ENCODE measurements around the gene USP10. TPM values are rescaled to one million over a fixed set of nuclear protein-coding genes. Genes with fewer than 3 reads are reported as not detected.

Gene USP10
- polyA plus RNA-seq, 1 experiment: 55.1 TPM

DNA sequence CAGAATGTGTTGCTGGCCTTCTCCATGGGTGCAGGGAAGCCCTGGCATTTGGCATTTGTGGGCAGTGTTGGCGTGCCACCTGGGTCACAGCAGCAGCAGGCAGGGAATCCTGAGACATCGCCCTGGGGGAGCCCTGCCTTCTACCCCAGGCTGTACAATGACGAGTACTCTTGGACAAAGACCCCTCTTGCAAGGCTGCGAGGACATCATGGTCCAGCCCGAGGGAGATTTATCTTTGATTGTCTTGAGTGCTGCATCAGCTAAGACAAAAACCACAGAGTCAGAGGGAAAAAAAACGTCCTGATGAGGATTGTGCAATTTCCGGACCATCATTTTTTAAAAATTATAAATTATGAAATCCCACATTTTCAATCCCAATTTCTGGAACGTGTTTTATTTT lies 123.7 kb downstream of the USP10 start:
- no peaks in the 10 kb centered on the region for H3K27me3 ChIP-seq (ENCODE audit: control insufficient read depth, insufficient read depth, low read length)
- POLR2A ChIA-PET: interaction anchor here (1.1 kb wide), 1 partner anchor 9 kb away, joined by 3 read pairs; no protein-coding TSS in a partner anchor
- CTCF ChIA-PET: interaction anchor here (0.8 kb wide), 1 partner anchor 129 kb away, joined by 3 read pairs; no protein-coding TSS in a partner anchor
- TF ChIP-seq CTCF (IDR thresholded peaks at IDR 0.05; ENCODE audit: insufficient read depth, low read depth, low read length): no peak
- DNase-seq (ENCODE audit: low read depth): no peak
- H3K36me3 ChIP-seq (ENCODE audit: control insufficient read depth, insufficient read depth, low read length): 0 out of 2 replicates have a peak, but pooled peaks cover 1% of the 10 kb centered on the region
- no peak overlapping the region for H3K4me3 ChIP-seq (ENCODE audit: low read depth, low read length)

DNA sequence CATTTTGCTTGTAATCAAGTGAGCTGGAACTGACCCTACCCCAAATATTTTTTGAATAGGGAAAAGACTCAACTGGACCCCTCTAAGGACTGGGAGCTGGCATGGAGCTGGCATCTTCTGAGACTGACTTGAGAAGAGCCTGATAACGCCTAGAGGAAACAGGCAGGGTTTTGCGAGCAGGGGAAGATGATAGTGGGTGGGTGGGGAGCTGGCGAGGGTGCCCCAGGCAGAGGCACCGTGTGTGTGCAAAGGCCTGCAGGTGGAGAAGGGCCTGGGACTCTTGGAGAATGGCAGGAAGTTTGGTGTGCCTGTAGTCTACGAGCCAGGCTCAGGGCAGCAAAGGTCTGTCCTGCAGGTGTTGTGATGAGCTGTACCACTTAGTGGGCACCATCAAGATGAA lies 124.1 kb downstream of the USP10 start:
- POLR2A ChIA-PET: interaction anchor here (1.1 kb wide), 1 partner anchor 8 kb away, joined by 3 read pairs; no protein-coding TSS in a partner anchor
- no peaks in the 10 kb centered on the region for H3K27me3 ChIP-seq (ENCODE audit: control insufficient read depth, insufficient read depth, low read length)
- no peak for TF ChIP-seq CTCF (IDR thresholded peaks at IDR 0.05; ENCODE audit: insufficient read depth, low read depth, low read length)
- H3K36me3 ChIP-seq (ENCODE audit: control insufficient read depth, insufficient read depth, low read length): 0 out of 2 replicates have a peak, but pooled peaks cover 1% of the 10 kb centered on the region
- H3K4me3 ChIP-seq (ENCODE audit: low read depth, low read length): no peak overlapping the region
- DNase-seq (ENCODE audit: low read depth): no peak
- CTCF ChIA-PET: interaction anchor here (0.8 kb wide), 2 partner anchors 9 to 128 kb away, joined by 3 read pairs; no protein-coding TSS in a partner anchor

GRCh38 chr16:84825896-84826557 lies 126.2 kb downstream of the USP10 start:
- Histone ChIP-seq H3K4me3 (ENCODE audit: low read depth, low read length) (no peak overlapping the region), H3K27me3 (ENCODE audit: control insufficient read depth, insufficient read depth, low read length) (no peaks in the 10 kb centered on the region), H3K36me3 (ENCODE audit: control insufficient read depth, insufficient read depth, low read length) (0 out of 2 replicates have a peak, but pooled peaks cover 1% of the 10 kb centered on the region)
- ChIA-PET POLR2A (interaction anchor here (0.5 kb wide), 1 partner anchor 186 kb away, joined by 4 read pairs; no protein-coding TSS in a partner anchor), CTCF (interaction anchor here (0.7 to 1.0 kb wide), 2 partner anchors 51 to 208 kb away, joined by 3 read pairs; no protein-coding TSS in a partner anchor)
- no peak for DNase-seq (ENCODE audit: low read depth)
- TF ChIP-seq CTCF (IDR thresholded peaks at IDR 0.05; ENCODE audit: insufficient read depth, low read depth, low read length): no peak

DNA sequence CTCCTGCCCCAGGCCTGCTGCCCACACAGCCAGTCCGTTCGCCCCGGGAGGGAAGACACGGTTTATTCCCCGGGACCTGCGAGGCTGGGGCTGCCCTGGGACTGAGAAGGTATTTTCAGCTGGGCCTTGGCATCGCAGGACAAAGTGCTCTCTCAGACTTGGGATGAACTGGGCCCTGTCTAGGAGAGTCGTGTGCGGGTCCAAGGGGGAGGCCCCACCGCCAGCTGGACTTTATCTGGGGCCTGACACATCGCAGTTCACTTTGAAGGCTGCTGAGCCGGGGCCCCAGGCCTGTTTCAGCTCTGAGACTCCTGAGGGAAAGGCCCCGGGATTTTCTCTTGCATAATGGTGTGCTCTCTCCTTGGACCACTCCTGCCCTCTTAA lies 126.8 kb downstream of the USP10 start:
- ChIA-PET CTCF (interaction anchor here (0.7 kb wide), 1 partner anchor 208 kb away, joined by 3 read pairs; no protein-coding TSS in a partner anchor), POLR2A (interaction anchor here (0.6 kb wide), 1 partner anchor 1566 kb away, joined by 11 read pairs; no protein-coding TSS in a partner anchor)
- DNase-seq (ENCODE audit: low read depth): no peak
- TF ChIP-seq CTCF (IDR thresholded peaks at IDR 0.05; ENCODE audit: insufficient read depth, low read depth, low read length): no peak
- Histone ChIP-seq H3K27me3 (ENCODE audit: control insufficient read depth, insufficient read depth, low read length) (no peaks in the 10 kb centered on the region), H3K4me3 (ENCODE audit: low read depth, low read length) (no peak overlapping the region), H3K36me3 (ENCODE audit: control insufficient read depth, insufficient read depth, low read length) (0 out of 2 replicates have a peak, but pooled peaks cover 1% of the 10 kb centered on the region)

GRCh38 chr16:84827131-84827574 lies 127.4 kb downstream of the USP10 start:
- POLR2A ChIA-PET: interaction anchor here (0.6 kb wide), 1 partner anchor 1565 kb away, joined by 11 read pairs; no protein-coding TSS in a partner anchor
- CTCF ChIA-PET: no interaction called here
- TF ChIP-seq CTCF (IDR thresholded peaks at IDR 0.05; ENCODE audit: insufficient read depth, low read depth, low read length): no peak
- no peak for DNase-seq (ENCODE audit: low read depth)
- Histone ChIP-seq H3K4me3 (ENCODE audit: low read depth, low read length) (no peak overlapping the region), H3K27me3 (ENCODE audit: control insufficient read depth, insufficient read depth, low read length) (no peaks in the 10 kb centered on the region), H3K36me3 (ENCODE audit: control insufficient read depth, insufficient read depth, low read length) (0 out of 2 replicates have a peak, but pooled peaks cover 1% of the 10 kb centered on the region)
